OCI-LY7 (cell line): ENCODE results near the gene GPHN. TPM values are rescaled to one million over a fixed set of nuclear protein-coding genes. Genes with fewer than 3 reads are reported as not detected.

Source experiments
- BruUV-seq: library from RNA; stranded (reverse); fragments of 400-500 nt; replicated peaks from 2 replicates; lab custom pipeline; 2021; lab: Mats Ljungman, UMichigan
- CTCF ChIA-PET: fragments of 300-600 bp; sonication (Branson Sonifier 250); formaldehyde crosslinking; loops from one replicate; lab custom pipeline; 2022; ENCODE audit warnings: antibody characterized with exemption; ENCODE audit not compliant: unreplicated experiment; lab: Charles Lee
- POLR2A ChIA-PET: fragments of 300-600 bp; sonication (Branson Sonifier 250); formaldehyde crosslinking; loops from one replicate; lab custom pipeline; 2022; ENCODE audit warnings: antibody characterized with exemption; lab: Charles Lee
- DNase-seq: peaks from one replicate; pipeline ENCODE4 v3.0.0-alpha.2; 2015; ENCODE audit warnings: low spot score
- H2AFZ ChIP-seq: fragments of 200-600 bp; sonication (generic), shearing (Covaris generic); 2 replicates; pipeline ENCODE4 v1.6.1; 2014; ENCODE audit warnings: mild to moderate bottlenecking, antibody characterized with exemption, low read length, moderate library complexity
- H3K27ac ChIP-seq: fragments of 200-600 bp; sonication (generic); 2 replicates; pipeline ENCODE4 v1.5.1; 2014; ENCODE audit warnings: mixed run types, low read depth, mild to moderate bottlenecking, moderate library complexity, low read length, inconsistent platforms; ENCODE audit not compliant: poor library complexity, severe bottlenecking
- H3K36me3 ChIP-seq: fragments of 200-600 bp; sonication (generic); 2 replicates; pipeline ENCODE4 v1.6.1; 2014; ENCODE audit warnings: mild to moderate bottlenecking, antibody characterized with exemption, low read length, moderate library complexity, mixed read lengths; ENCODE audit not compliant: insufficient read depth
- H3K4me1 ChIP-seq: fragments of 200-600 bp; sonication (generic); 2 replicates; pipeline ENCODE4 v1.5.1; 2014; ENCODE audit warnings: mild to moderate bottlenecking, low read length; ENCODE audit not compliant: insufficient read depth, poor library complexity, severe bottlenecking
- H3K4me2 ChIP-seq: fragments of 200-600 bp; sonication (generic); 2 replicates; pipeline ENCODE4 v1.6.1; 2014; ENCODE audit warnings: mild to moderate bottlenecking, low read length
- H3K4me3 ChIP-seq: fragments of 200-600 bp; sonication (generic); 2 replicates; pipeline ENCODE4 v1.5.1; 2014; ENCODE audit warnings: mild to moderate bottlenecking, low read depth, low read length; ENCODE audit not compliant: poor library complexity, severe bottlenecking
- H3K79me2 ChIP-seq: fragments of 200-600 bp; sonication (generic); 2 replicates; pipeline ENCODE4 v1.6.1; 2016; ENCODE audit warnings: low read depth, mild to moderate bottlenecking, low read length, moderate library complexity, mixed read lengths; ENCODE audit not compliant: insufficient read depth
- H3K9me2 ChIP-seq: fragments of 200-600 bp; sonication (generic); 2 replicates; pipeline ENCODE4 v1.6.1; 2016; ENCODE audit warnings: mild to moderate bottlenecking, low read length, mixed read lengths; ENCODE audit not compliant: insufficient read depth
- H3K9me3 ChIP-seq: fragments of 200-600 bp; sonication (generic); 2 replicates; pipeline ENCODE4 v1.6.1; 2014; ENCODE audit warnings: mild to moderate bottlenecking, mixed run types, low read length, mixed read lengths
- H4K20me1 ChIP-seq: fragments of 200-600 bp; sonication (generic); 2 replicates; pipeline ENCODE4 v1.6.1; 2014; ENCODE audit warnings: mild to moderate bottlenecking, antibody characterized with exemption, low read length, moderate library complexity, mixed read lengths; ENCODE audit not compliant: insufficient read depth
- EZH2phosphoT487 ChIP-seq: fragments of 200-600 bp; sonication (generic); IDR thresholded peaks from 2 replicates; pipeline ENCODE4 v1.6.1; 2018; ENCODE audit warnings: low read depth, borderline replicate concordance, mild to moderate bottlenecking, mixed run types, antibody characterized with exemption, low read length, moderate library complexity, mixed read lengths
- intact Hi-C: fragments of 100-400 bp; cut with micrococcal nuclease; formaldehyde crosslinking; loops from one replicate; pipeline ENCODE4 v1.10.0; 2022; ENCODE audit not compliant: unreplicated experiment
- total RNA-seq, 2 experiments: library from RNA; depleted of rRNA in 1 of 2; stranded (reverse); fragments of >200 nt in 1 of 2; shearing (Covaris generic) in 1 of 2; gene quantifications; 2 replicates each; pipeline ENCODE4 v1.2.3, GENCODE V29; 2014 to 2022
- TF ChIP-seq, protein P1 (sequence below): fragments of 200-600 bp; sonication (generic); conservative IDR thresholded peaks from 2 replicates; pipeline ENCODE4 v1.5.1; 2014; ENCODE audit warnings: mild to moderate bottlenecking, antibody characterized with exemption, low read length, moderate library complexity, mixed read lengths

GPHN gene
- total RNA-seq, 2 experiments from 2014 or later = not detected

DNA sequence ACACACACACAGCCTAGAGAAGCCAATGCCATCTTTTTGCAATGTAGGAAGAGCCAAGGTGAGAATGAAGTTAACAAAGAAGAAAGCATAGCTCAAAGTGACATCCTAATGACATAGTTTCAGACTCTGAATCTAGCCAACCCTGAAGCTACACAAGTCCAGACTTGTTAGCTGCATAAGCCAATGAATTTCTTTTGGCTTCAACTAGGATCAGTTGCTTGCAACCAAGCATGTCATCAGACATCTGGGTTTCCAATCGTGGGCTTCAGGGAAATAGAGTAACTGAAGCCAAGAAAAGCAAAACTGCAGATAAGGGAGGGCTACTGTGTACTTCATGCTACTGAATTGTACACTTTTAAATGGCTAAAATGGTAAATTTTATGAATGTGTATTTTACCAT, 4.4 kb upstream of the GPHN start:
- Histone ChIP-seq H3K36me3 (no peaks in the 10 kb centered on the region), H3K4me1 (no peaks in the 10 kb centered on the region), H2AFZ (no peak overlapping the region), H3K79me2 (no peaks in the 10 kb centered on the region), H3K9me2 (no peaks in the 10 kb centered on the region), H4K20me1 (no peaks in the 10 kb centered on the region), H3K9me3 (no peaks in the 10 kb centered on the region), H3K27ac (no peak overlapping the region), H3K4me2 (no peak overlapping the region), H3K4me3 (no peak overlapping the region)
- BruUV-seq = no TSS peak
- DNase-seq = no peak
- TF ChIP-seq, protein P1, sequence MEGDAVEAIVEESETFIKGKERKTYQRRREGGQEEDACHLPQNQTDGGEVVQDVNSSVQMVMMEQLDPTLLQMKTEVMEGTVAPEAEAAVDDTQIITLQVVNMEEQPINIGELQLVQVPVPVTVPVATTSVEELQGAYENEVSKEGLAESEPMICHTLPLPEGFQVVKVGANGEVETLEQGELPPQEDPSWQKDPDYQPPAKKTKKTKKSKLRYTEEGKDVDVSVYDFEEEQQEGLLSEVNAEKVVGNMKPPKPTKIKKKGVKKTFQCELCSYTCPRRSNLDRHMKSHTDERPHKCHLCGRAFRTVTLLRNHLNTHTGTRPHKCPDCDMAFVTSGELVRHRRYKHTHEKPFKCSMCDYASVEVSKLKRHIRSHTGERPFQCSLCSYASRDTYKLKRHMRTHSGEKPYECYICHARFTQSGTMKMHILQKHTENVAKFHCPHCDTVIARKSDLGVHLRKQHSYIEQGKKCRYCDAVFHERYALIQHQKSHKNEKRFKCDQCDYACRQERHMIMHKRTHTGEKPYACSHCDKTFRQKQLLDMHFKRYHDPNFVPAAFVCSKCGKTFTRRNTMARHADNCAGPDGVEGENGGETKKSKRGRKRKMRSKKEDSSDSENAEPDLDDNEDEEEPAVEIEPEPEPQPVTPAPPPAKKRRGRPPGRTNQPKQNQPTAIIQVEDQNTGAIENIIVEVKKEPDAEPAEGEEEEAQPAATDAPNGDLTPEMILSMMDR = no peak
- TF ChIP-seq EZH2phosphoT487 = no peak
- CTCF ChIA-PET = no interaction called here
- POLR2A ChIA-PET = no interaction called here
- intact Hi-C loops = no loop called here

DNA sequence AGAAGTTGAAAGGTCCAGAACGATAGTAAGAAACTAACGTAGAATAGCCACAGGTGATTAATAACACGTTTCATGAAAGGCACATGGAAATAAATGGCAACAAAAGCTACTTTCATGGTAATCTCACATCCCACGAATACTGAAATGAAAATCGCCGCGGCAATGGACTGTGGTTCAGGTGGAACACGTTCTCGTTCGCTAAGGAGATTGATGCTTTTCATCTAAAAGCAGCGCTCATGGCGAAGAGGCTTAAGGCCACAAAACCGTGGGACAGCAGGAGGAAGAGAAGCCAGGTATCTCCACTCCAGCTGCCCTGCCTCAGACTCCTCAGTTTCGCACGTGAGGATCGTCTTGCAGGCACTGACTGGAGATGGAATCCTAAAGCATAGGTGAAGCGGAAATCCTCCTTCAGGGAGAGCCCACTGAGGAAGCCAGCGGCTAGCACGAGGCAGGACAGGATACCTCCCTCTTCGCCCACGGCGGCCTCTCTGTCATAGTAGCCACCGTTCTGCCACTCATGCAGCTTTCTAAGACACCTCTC, 696 bp upstream of the GPHN start:
- ChIA-PET CTCF (no interaction called here), POLR2A (no interaction called here)
- Histone ChIP-seq H3K4me3 (no peak overlapping the region), H3K4me2 (no peak overlapping the region), H3K79me2 (no peaks in the 10 kb centered on the region), H3K9me3 (no peaks in the 10 kb centered on the region), H3K9me2 (no peaks in the 10 kb centered on the region), H2AFZ (no peak overlapping the region), H4K20me1 (no peaks in the 10 kb centered on the region), H3K27ac (no peak overlapping the region), H3K4me1 (no peaks in the 10 kb centered on the region), H3K36me3 (no peaks in the 10 kb centered on the region)
- TF ChIP-seq EZH2phosphoT487 = no peak
- TF ChIP-seq, protein P1 = no peak
- intact Hi-C loops = no loop called here
- BruUV-seq = no TSS peak
- DNase-seq = no peak

DNA sequence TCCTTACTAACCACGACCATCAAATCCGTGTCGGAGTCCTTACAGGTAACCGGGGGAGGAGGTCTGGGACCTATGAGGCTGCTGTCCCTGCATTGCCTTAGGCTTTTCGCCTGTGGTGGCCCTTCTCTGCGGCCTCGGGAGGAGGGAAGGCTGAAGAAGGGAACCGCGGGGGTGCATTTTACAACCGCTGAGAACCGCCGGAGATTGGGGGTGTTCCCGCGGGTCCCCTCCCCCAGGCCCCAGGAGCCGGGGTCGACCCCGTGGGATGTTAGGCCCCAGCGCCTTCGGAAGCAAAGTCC, 549 bp downstream of the GPHN start:
- Histone ChIP-seq H3K36me3 (no peaks in the 10 kb centered on the region), H4K20me1 (no peaks in the 10 kb centered on the region), H3K9me2 (no peaks in the 10 kb centered on the region), H3K4me2 (no peak overlapping the region), H2AFZ (no peak overlapping the region), H3K79me2 (no peaks in the 10 kb centered on the region), H3K4me1 (no peaks in the 10 kb centered on the region), H3K27ac (no peak overlapping the region), H3K4me3 (no peak overlapping the region), H3K9me3 (no peaks in the 10 kb centered on the region)
- BruUV-seq = no TSS peak
- CTCF ChIA-PET = no interaction called here
- no peak for DNase-seq
- intact Hi-C loops = no loop called here
- POLR2A ChIA-PET = no interaction called here
- TF ChIP-seq EZH2phosphoT487 = no peak
- TF ChIP-seq, protein P1 = no peak
